AG04450 (cell line): ENCODE data around the gene IQCE. TPM values are rescaled to one million over a fixed set of nuclear protein-coding genes. Genes with fewer than 3 reads are reported as not detected.

Experiments used
- CTCF ChIA-PET: fragments of 300-600, 350-600 bp; formaldehyde crosslinking; extraction: SDS; loops from one replicate; lab custom pipeline; 2022; ENCODE audit warnings: antibody characterized with exemption, inconsistent platforms; lab: Charles Lee
- POLR2A ChIA-PET: fragments of 350-600 bp; formaldehyde crosslinking; extraction: SDS; loops from one replicate; lab custom pipeline; 2021; ENCODE audit warnings: antibody characterized with exemption, inconsistent platforms; lab: Yijun Ruan, JAX
- DNase-seq: peaks from one replicate; pipeline ENCODE4 v3.0.0-alpha.2; 2011; ENCODE audit warnings: low read depth, low spot score
- H3K27ac ChIP-seq: one replicate; pipeline ENCODE4 v1.5.1; 2012; ENCODE audit warnings: low read depth, low read length, control low read depth
- H3K27me3 ChIP-seq: one replicate; pipeline ENCODE4 v1.6.0; 2012; ENCODE audit warnings: low read length; ENCODE audit not compliant: control insufficient read depth, insufficient read depth
- H3K4me3 ChIP-seq: 2 replicates; pipeline ENCODE4 v1.5.1; 2011; ENCODE audit warnings: mild to moderate bottlenecking, low read depth, low read length, control low read depth
- H3K9me3 ChIP-seq: 2 replicates; pipeline ENCODE4 v1.5.1; 2012; ENCODE audit warnings: low read length; ENCODE audit not compliant: control insufficient read depth, insufficient read depth
- CTCF ChIP-seq: IDR thresholded peaks from 2 replicates; pipeline ENCODE4 v1.5.1; 2011; ENCODE audit warnings: low read depth, low read length, control low read depth, inconsistent platforms
- polyA plus RNA-seq: library from polyadenylated mRNA; depleted of rRNA; stranded (reverse); fragments of >200 nt; gene quantifications from 2 replicates; pipeline ENCODE4 v1.2.3, GENCODE V29; 2011

The IQCE gene
- polyA plus RNA-seq, 1 experiment = 6.8 TPM

- CTCF ChIA-PET = interaction anchor here (1.0 to 1.5 kb wide), 2 partner anchors 14 to 53 kb away, joined by 3 read pairs; no protein-coding TSS in a partner anchor
- POLR2A ChIA-PET = no interaction called here
- no peak for TF ChIP-seq CTCF
Measured at GRCh38 chr7:2657208-2657607, 98.4 kb downstream of the IQCE start.

GRCh38 chr7:2657920-2658671 is 99.3 kb downstream of the IQCE start:
- POLR2A ChIA-PET = interaction anchor here (1.0 to 1.1 kb wide), 2 partner anchors 8 to 27 kb away, joined by 3 to 5 read pairs; no protein-coding TSS in a partner anchor
- no peak overlapping the region for H3K27ac ChIP-seq
- no peak for TF ChIP-seq CTCF
- H3K4me3 ChIP-seq = no peak overlapping the region
- H3K9me3 ChIP-seq = no peaks in the 10 kb centered on the region; the same call in 1 of the 2 replicates
- CTCF ChIA-PET = interaction anchor here (0.7 kb wide), 1 partner anchor 16 kb away, joined by 3 read pairs; no protein-coding TSS in a partner anchor
- H3K27me3 ChIP-seq = no peaks in the 10 kb centered on the region
- DNase-seq = no peak

More at GRCh38 chr7:2657208-2657607, 98.4 kb downstream of the IQCE start:
- DNase-seq = no peak
- no peak overlapping the region for H3K4me3 ChIP-seq
- H3K9me3 ChIP-seq = no peaks in the 10 kb centered on the region; the same call in 1 of the 2 replicates
- no peaks in the 10 kb centered on the region for H3K27me3 ChIP-seq
- H3K27ac ChIP-seq = no peak overlapping the region

GRCh38 chr7:2658941-2659340 is 100.2 kb downstream of the IQCE start:
- POLR2A ChIA-PET = interaction anchor here (1.1 kb wide), 1 partner anchor 8 kb away, joined by 3 read pairs; no protein-coding TSS in a partner anchor
- no peaks in the 10 kb centered on the region for H3K27me3 ChIP-seq
- H3K4me3 ChIP-seq = no peak overlapping the region
- H3K27ac ChIP-seq = no peak overlapping the region
- TF ChIP-seq CTCF = no peak
- CTCF ChIA-PET = no interaction called here
- no peak for DNase-seq
- H3K9me3 ChIP-seq = no peaks in the 10 kb centered on the region; the same call in 1 of the 2 replicates

GRCh38 chr7:2659556-2660358 is 101.0 kb downstream of the IQCE start:
- no peaks in the 10 kb centered on the region for H3K27me3 ChIP-seq
- TF ChIP-seq CTCF = no peak
- H3K4me3 ChIP-seq = no peak overlapping the region
- no peaks in the 10 kb centered on the region; the same call in 1 of the 2 replicates for H3K9me3 ChIP-seq
- H3K27ac ChIP-seq = no peak overlapping the region
- no peak for DNase-seq
- ChIA-PET CTCF (no interaction called here), POLR2A (interaction anchor here (1.2 kb wide), 1 partner anchor 14 kb away, joined by 3 read pairs; no protein-coding TSS in a partner anchor)
